Omental fat pad (tissue), 4 donors: ENCODE data around the gene FAM187B. TPM values are rescaled to one million over a fixed set of nuclear protein-coding genes. Genes with fewer than 3 reads are reported as not detected.
A peak's percentile ranks its signal among the peaks of the same experiment; 100 is the strongest.

Experiments
- ATAC-seq: fragments of 150-250 bp; one replicate; pipeline ENCODE4 v1.9.1; 2016; ENCODE audit warnings: mild to moderate bottlenecking, moderate library complexity; ENCODE audit not compliant: low FRiP score
- DNase-seq: peaks from one replicate; pipeline ENCODE4 v3.0.0-alpha.2; 2019; ENCODE audit warnings: low spot score
- total RNA-seq, 4 donors: library from RNA; depleted of rRNA; stranded (reverse); fragments of >200 nt; gene quantifications; one replicate each; pipeline ENCODE4 v1.1.0, GENCODE V29; 2016
- TF ChIP-seq, protein P1 (sequence below), 3 donors: fragments of 450-650 bp; IDR thresholded peaks; one replicate each; pipeline ENCODE4 v1.5.1; 2016 to 2017; ENCODE audit warnings: antibody characterized with exemption in 3 of 3, mild to moderate bottlenecking in 3 of 3, moderate library complexity in 2 of 3

Gene FAM187B
- total RNA-seq, 4 donors from 2014 or later = not detected

DNA sequence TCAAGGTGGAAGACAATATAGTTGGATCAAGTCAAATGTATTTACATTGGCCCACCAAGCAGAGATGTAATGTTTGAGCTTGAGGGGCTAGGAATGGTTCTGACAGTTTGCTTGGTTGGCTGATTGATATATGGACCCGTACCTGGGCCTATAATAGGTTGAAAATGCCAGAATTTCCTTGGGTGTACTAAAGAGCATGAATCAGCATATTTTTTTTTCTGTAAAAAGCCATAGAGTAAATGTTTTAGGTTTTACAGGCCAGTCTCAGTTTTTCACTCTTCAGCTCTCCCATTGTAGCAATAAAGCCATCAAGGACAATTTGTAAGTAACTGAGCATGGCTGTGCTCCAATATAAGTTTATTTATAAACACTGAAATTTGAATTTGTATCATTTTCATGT is 47.2 kb downstream of the FAM187B start:
- DNase-seq = no peak
- TF ChIP-seq, protein P1, sequence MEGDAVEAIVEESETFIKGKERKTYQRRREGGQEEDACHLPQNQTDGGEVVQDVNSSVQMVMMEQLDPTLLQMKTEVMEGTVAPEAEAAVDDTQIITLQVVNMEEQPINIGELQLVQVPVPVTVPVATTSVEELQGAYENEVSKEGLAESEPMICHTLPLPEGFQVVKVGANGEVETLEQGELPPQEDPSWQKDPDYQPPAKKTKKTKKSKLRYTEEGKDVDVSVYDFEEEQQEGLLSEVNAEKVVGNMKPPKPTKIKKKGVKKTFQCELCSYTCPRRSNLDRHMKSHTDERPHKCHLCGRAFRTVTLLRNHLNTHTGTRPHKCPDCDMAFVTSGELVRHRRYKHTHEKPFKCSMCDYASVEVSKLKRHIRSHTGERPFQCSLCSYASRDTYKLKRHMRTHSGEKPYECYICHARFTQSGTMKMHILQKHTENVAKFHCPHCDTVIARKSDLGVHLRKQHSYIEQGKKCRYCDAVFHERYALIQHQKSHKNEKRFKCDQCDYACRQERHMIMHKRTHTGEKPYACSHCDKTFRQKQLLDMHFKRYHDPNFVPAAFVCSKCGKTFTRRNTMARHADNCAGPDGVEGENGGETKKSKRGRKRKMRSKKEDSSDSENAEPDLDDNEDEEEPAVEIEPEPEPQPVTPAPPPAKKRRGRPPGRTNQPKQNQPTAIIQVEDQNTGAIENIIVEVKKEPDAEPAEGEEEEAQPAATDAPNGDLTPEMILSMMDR (IDR thresholded peaks at IDR 0.05) = no peak
- no peak for ATAC-seq

DNA sequence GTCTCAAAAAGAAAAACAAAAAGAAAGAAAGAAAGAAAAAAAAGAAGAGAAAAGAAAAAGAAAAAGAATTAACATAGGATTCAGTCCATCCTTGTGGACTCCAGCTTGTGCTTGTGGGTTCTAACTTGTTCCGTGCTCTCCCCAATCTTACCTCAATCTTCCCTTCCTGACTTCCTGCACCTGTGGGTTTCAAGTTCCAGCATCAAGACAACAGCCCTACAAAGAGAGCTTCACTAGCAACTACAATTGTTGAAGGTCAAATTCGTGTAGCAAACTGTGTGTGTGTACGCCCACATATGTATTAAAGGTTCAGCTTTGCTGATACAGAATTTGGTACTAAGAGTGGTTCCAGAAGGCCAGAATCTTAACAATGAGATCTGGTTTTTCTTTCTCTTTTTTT is 48.7 kb downstream of the FAM187B start:
- TF ChIP-seq, protein P1 (IDR thresholded peaks at IDR 0.05) = no peak
- no peak for DNase-seq
- no peak for ATAC-seq

DNA sequence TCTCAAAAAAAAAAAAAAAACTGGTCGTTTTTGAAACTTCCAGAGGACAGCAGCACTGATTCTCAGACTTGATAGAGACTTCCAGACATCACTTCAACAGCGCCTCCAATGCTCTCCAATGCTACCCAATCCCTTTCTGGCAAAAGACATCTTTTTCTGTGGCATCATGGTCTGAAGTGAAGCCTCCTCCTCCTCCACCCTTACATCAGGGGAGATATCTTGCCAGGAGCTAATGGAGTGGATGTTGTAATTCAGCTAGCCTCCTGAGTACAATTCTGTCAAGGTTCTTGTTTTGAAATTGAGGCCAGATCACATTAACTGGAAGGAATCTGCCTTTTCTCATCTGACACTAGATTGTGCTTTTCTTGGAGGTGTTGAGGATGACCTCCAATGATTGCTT is 49.8 kb downstream of the FAM187B start:
- DNase-seq (no peak), ATAC-seq (peak; percentile 80)
- TF ChIP-seq, protein P1 (IDR thresholded peaks at IDR 0.05) = no peak

DNA sequence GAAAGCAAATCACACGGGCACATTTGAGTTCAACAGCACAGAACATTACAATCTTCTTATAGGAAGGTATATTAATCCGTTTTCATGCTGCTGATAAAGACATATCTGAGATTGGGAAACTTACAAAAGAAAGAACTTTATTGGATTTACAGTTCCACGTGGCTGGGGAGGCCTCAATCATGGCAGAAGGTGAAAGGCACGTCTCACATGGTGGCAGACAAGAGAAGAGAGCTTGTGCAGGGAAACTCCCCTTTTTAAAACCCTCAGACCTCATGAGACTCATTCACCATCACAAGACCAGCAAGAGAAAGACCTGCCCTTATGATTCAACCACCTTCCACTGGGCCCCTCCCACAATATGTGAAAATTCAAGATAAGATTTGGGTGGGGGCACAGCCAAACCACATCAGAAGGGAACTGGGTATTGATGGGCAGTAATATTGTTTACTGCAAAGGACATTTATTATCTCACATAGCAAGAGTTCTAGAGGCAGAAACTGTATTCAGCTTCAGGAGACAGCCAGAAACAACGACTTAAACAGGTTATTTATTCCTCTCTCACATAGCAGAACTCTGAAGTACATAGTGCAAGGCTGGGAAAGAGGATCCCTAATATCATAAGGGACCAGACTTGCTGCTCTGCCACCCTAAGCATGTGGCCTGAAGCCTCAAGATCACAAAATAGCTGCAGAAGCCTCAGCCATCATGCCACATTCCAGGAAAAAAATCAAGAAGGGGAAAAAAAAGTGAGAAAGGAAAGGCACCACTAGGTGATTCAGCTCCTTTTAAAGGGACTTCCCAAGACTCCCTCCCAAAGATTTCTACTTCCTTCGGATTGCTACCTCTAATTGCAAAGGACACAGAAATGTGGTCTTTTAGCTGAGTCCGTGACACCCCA is 50.9 kb downstream of the FAM187B start:
- ATAC-seq = no peak
- DNase-seq = no peak
- TF ChIP-seq, protein P1 (IDR thresholded peaks at IDR 0.05) = no peak

- ATAC-seq (no peak), DNase-seq (no peak)
- TF ChIP-seq, protein P1 (IDR thresholded peaks at IDR 0.05) = no peak
Observed at GRCh38 chr19:35176181-35176570, 52.4 kb downstream of the FAM187B start.

Other genes with a start within 250 kb of the FAM187B start
- 10 to 100 TPM; 34.7 to 70.7 (median 43.3) TPM for gene GRAMD1A, start 228.4 kb downstream of the FAM187B start, total RNA-seq
- gene SCN1B, start 198.3 kb downstream of the FAM187B start, total RNA-seq = 10 to 100 TPM in 3 of 4 donors, 1 to 10 TPM in 1; 8.0 to 23.2 (median 11.8) TPM
- gene HPN, start 187.0 kb downstream of the FAM187B start, total RNA-seq = 1 to 10 TPM in 3 of 4 donors, under 1 TPM in 1; 0.95 to 1.4 (median 1.2) TPM
- 1 to 10 TPM in 1 of 4 donors, under 1 TPM in 1, not detected in 2; 0.38 to 2.6 TPM for gene FXYD3, start 112.9 kb downstream of the FAM187B start, total RNA-seq
- gene LGI4, start 93.7 kb downstream of the FAM187B start, total RNA-seq = 10 to 100 TPM in 1 of 4 donors, 1 to 10 TPM in 3; 6.2 to 31.1 (median 8.3) TPM
- 10 to 100 TPM; 20.5 to 32.2 (median 25.7) TPM for gene FXYD1, start 89.9 kb downstream of the FAM187B start, total RNA-seq
- not detected for gene FXYD7, start 85.5 kb downstream of the FAM187B start, total RNA-seq
- gene FXYD5, start 74.0 kb downstream of the FAM187B start, total RNA-seq = 100 to 1,000 TPM in 1 of 4 donors, 10 to 100 TPM in 3; 68.9 to 129 (median 88.8) TPM
- gene LSR, start 20.3 kb upstream of the FAM187B start, total RNA-seq = 10 to 100 TPM; 10.4 to 30.9 (median 17.9) TPM
- gene USF2, start 40.2 kb upstream of the FAM187B start, total RNA-seq = 100 to 1,000 TPM in 2 of 4 donors, 10 to 100 TPM in 2; 67.0 to 106 (median 92.0) TPM
- gene HAMP, start 53.8 kb upstream of the FAM187B start, total RNA-seq = 1 to 10 TPM in 1 of 4 donors, not detected in 3; 1.3 TPM
- not detected for gene MAG, start 63.4 kb upstream of the FAM187B start, total RNA-seq
- gene CD22, start 100.4 kb upstream of the FAM187B start, total RNA-seq = 1 to 10 TPM; 1.3 to 5.8 (median 2.7) TPM
- gene FFAR1, start 119.2 kb upstream of the FAM187B start, total RNA-seq = not detected
- gene FFAR3, start 129.7 kb upstream of the FAM187B start, total RNA-seq = 1 to 10 TPM in 3 of 4 donors, under 1 TPM in 1; 0.95 to 5.5 (median 2.2) TPM
- under 1 TPM in 2 of 4 donors, not detected in 2; 0.37 to 0.79 TPM for gene GPR42, start 142.3 kb upstream of the FAM187B start, total RNA-seq
- gene FFAR2, start 219.5 kb upstream of the FAM187B start, total RNA-seq = 1 to 10 TPM in 1 of 4 donors, under 1 TPM in 3; 0.46 to 4.4 (median 0.80) TPM